HK-2 (cell line): ENCODE results near the gene MICAL3.

Source experiments
- DNase-seq: peaks from one replicate; pipeline ENCODE4 v3.0.0-alpha.2; 2018; ENCODE audit not compliant: unreplicated experiment

MICAL3 gene

GRCh38 chr22:17797721-17798559 lies 226.4 kb downstream of the MICAL3 start:
- no peak for DNase-seq

DNA sequence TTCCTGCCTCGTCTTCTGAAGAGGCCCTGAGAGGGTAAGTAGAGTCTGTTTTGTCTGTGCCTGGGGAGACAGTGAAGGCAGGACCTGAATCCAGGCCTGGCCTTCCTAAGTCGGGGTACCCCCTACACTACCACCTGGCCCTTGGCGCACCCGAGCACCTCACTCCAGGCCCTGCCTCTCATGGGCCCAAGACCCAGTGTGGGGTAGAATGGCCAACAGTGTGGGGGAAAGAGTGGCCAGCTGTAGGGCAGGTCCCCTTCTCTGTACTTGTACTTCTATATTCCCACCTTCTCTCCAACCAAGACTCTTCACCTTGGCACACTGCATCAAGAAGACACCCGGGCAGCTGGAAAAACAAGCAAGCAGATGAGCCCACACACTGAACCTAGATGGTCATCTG lies 227.7 kb downstream of the MICAL3 start:
- no peak for DNase-seq

DNA sequence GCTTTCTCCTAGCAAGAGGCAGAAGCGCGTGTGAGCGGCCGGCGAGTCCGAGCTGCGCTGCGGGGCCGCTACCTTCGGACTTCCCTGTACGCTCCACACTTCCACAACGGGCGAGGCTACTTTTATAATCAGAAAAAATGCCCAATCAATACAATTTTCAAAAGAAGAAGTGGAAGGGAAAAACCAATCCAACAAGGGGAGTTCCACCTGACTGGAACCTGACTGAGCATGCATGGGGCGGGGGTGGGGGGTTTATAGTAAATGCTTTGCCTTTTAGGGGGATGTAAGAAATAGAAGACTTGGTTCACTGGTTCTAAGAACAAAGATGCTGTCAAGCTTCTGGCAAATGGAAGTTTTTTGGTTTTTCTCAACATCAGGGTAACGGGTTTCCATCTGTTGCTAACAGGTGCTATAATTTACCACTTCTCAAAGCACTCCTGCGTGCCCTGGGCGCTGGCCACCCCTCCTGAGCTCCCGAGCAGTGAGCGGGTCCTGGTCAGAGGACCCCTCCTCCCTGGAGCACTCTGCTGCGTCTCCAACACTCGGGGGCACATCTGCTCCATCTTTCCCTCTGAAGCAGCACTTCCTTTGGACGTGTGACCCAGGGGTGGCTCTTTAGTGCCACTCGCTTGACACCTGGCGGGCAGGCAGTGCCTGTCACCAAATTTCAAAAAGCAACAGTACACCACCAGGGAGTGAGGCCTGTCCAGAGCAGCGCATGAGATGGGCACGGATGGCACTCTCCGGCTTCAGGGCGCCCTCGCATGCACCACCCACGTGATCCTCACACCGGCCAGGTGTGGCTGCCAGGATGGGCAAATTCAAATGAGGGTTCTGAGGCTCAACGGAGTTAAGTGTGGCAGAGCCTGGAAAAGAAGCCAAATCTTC lies 228.5 kb downstream of the MICAL3 start:
- DNase-seq = no peak

DNA sequence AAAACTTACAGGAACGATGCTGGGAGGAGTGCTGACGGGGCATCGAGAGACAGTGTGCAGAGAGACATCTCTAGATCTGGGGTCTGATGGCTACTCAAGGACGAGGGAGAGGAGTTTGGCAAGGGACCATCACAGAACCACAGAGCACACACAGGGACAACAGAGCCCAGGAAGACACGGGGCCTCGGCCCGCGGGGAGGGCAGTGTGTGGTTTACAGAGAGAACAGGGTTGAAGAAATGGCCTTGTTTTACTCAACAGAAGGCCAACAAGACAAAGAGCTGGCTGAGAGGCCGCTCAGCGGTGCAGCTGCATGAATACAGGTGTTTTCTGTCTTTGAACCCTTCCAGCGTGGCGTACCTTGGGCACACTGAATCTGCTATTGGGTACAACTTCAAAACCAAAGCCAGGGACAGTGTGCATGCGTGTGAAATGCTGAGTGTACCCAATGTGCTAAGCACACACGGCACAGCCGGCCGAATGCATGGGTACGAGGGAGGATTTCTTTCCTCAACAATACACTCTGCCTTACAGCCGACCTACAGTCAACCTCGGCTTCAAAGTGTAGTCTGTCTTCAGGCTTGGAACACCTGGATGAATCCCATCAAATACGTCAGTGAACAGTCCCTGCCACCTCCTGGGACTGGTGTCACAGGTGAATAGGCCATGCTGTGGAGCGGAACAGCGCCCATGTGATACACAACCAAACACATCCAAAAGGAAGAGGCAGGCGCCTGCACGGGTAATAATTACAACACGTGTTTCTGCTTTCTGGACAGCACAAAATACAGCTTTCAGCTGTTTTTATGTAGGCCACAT lies 229.4 kb downstream of the MICAL3 start:
- no peak for DNase-seq

- DNase-seq = no peak
These were observed 231.4 kb downstream of the MICAL3 start for GRCh38 chr22:17792854-17793434.

- no peak for DNase-seq
These were observed 232.1 kb downstream of the MICAL3 start for GRCh38 chr22:17792299-17792698.

DNA sequence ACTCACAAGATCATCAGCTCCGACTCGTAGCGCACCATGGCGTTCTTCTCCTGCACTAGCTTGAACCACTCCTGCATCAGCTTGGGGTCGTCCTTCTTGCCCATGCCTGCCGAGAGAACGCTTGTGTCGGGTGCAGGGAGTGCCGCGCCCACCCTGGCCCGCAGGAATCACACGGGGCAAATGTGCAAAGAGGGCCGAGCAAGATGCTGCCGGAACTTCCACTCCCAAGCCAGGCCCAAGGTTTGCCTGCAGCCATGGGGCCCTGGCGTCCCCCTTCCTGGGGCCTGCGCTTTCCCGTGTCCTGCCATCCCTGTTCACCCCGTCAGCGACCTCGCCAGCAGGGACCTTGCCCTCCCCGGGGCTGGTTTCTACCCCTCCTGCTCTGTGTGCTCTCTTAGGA lies 233.2 kb downstream of the MICAL3 start:
- DNase-seq = no peak

GRCh38 chr22:17789379-17790200 lies 234.8 kb downstream of the MICAL3 start:
- DNase-seq = no peak

GRCh38 chr22:17788528-17789378 lies 235.6 kb downstream of the MICAL3 start:
- no peak for DNase-seq

GRCh38 chr22:17787716-17788330 lies 236.5 kb downstream of the MICAL3 start:
- no peak for DNase-seq

- no peak for DNase-seq
These were observed 237.1 kb downstream of the MICAL3 start for GRCh38 chr22:17787241-17787640.

DNA sequence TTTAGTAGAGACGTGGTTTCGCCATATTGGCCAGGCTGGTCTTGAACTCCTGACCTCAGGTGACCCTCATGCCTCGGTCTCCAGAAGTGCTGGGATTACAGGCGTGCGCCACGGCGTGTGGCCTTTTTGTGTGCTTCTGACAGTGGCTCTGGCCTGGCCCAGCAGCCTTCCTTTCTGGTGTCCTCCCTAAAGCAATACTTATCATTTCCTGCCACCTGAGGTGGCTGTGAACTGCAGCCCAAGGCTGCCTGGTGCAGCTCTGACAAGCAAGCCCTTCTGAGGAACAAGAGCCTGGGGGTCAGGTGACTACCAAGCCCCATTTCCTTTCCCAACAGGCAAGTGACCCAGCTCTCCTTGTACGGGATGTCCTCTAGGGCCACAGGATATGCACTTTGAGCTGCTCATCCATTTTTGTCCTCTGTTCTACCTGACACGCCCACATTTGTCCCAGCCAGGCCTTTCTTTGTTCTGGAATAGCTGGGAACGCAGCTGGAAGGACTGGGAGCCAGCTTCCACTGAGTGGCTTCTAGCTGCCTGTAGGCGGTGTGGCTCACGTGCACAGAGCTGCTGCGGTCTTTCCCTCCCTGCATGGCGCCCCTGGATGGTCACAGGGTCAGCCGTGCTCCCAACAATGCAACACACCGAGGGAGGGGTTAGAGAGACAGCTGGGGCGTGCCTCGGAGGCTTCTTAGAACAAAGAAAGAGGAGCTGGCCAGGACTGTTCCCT lies 237.8 kb downstream of the MICAL3 start:
- DNase-seq = no peak

DNA sequence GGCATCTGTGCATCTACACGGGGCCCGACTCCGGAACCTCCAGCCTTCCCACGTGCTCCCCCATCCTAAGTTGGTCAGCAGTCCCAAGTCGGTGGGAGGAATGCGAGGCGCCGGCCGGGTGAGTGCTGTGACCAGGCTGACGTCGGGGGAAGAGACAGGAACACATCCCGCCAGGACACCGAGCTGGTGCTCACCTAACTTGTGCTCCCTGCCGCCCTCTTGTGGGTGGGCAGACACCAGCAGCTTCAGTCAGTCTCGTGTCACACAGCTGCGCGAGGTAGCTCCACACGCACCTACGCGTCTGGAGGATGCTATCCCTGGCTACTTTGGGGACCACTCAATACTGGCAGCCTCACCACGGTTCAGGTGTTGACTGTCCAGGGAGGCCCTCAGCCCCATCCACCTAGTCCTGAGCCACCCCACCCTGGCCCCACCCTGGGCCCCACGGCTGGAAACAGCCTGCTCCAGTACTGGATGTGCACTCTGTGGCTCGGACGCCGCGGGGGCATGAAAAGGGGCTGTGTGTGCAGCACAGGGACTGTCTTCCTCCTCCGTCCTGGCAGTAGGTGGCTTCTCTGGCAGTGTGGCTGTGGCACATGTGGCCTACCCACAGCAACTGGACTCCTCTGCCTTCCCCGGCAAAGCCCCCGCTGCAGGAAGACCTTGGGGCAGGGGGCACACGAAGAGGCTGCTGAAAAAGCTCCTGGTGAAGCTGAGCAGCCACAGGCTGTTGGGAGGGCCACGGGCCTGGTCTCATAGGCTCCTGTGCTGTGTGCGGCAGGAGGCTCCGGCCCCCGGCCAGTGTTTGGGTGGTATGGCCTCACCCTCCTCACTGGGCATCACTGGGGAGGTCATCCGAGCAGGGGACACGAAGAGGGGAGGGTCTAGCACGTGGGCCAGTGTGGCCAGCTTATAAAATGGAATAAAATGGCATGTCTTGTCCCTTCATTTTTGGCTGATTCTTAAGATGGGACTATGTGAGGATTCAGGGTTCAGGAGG lies 238.9 kb downstream of the MICAL3 start:
- peak; percentile 68 for DNase-seq

DNA sequence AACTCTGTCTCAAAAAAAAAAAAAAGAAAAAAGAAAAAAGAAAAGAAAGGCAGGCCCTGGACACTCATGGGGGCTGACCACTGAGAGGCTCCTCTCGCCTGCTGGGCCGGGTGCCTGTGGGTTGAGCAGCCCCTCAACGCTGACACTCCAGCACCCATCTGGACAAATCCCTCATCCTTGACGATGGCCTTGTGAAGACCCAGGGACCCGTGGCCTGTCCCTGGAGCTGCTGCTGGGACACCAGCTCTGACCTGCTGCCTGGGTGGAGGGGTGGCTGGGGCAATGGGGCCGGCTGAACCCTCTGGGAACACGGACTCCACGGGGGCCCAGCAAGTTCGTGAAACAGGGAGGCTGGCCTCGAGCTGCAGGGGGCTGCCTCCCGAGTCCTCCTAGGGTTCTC lies 239.6 kb downstream of the MICAL3 start:
- no peak for DNase-seq

DNA sequence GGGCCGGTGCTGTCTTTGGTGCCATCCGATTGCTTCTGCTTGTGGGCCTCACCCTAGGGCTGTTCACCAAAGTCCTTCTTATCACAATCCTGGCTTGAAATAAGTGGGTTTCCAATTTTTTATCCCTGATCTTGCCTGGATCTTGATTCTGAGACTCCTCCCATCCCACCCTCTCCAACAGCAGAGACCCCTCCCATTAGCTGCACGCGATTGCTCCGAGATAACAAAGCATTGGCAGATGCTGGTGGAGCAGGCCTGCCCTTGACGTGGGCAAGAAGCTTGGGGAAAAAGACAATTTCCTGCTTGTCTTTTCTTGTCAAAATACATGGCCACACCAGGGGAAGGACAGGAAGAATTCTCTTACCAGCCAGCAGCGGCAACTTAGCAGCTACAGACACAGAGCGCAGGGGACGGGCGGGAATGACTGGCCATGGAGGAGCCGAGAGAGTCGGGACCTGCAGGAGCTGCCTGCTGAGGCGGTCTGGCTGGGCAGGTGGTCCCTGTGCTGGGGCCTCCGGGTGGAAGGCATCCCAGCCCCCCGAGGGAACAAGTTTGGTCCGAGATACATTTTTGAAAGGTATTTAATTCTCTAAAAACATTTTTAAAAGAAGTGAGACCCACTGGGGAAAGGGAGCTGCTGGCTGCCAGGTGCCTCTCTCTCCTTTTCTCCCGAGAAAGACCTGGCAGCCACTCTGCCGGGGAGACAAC lies 240.4 kb downstream of the MICAL3 start:
- no peak for DNase-seq

GRCh38 chr22:17783312-17783711 lies 241.0 kb downstream of the MICAL3 start:
- no peak for DNase-seq

- DNase-seq = no peak
These were observed 241.7 kb downstream of the MICAL3 start for GRCh38 chr22:17782621-17783020.
